ENCODE data around the gene ATG14. TPM values are rescaled to one million over a fixed set of nuclear protein-coding genes. Genes with fewer than 3 reads are reported as not detected.

The ATG14 gene
- total RNA-seq, 2 experiments from 2014 or later = 4.1 to 4.7 TPM

- Histone ChIP-seq H2AFZ (ENCODE audit: low read length) (no peak overlapping the region), H3K4me3 (ENCODE audit: low read depth, low read length, poor library complexity, severe bottlenecking) (no peak overlapping the region), H3K79me2 (ENCODE audit: insufficient read depth, low read depth, low read length) (no peaks in the 10 kb centered on the region), H3K36me3 (ENCODE audit: insufficient read depth, low read length) (peaks cover 34% of the 10 kb centered on the region), H3K4me2 (ENCODE audit: low read length) (no peak overlapping the region), H3K9me3 (ENCODE audit: low read length) (no peaks in the 10 kb centered on the region), H4K20me1 (ENCODE audit: insufficient read depth, low read length) (no peaks in the 10 kb centered on the region), H3K9me2 (ENCODE audit: insufficient read depth, low read length) (no peaks in the 10 kb centered on the region), H3K27ac (ENCODE audit: low read depth, low read length, poor library complexity, severe bottlenecking) (no peak overlapping the region), H3K4me1 (ENCODE audit: insufficient read depth, low read length, poor library complexity, severe bottlenecking) (peaks cover 11% of the 10 kb centered on the region)
- no TSS peak for BruUV-seq (replicated peaks)
- POLR2A ChIA-PET = interaction anchor here (0.9 to 1.1 kb wide), 3 partner anchors 64 to 81 kb away, joined by 3 to 4 read pairs (median 3); no protein-coding TSS in a partner anchor
- DNase-seq (ENCODE audit: low spot score) = no peak
- TF ChIP-seq, protein P1, sequence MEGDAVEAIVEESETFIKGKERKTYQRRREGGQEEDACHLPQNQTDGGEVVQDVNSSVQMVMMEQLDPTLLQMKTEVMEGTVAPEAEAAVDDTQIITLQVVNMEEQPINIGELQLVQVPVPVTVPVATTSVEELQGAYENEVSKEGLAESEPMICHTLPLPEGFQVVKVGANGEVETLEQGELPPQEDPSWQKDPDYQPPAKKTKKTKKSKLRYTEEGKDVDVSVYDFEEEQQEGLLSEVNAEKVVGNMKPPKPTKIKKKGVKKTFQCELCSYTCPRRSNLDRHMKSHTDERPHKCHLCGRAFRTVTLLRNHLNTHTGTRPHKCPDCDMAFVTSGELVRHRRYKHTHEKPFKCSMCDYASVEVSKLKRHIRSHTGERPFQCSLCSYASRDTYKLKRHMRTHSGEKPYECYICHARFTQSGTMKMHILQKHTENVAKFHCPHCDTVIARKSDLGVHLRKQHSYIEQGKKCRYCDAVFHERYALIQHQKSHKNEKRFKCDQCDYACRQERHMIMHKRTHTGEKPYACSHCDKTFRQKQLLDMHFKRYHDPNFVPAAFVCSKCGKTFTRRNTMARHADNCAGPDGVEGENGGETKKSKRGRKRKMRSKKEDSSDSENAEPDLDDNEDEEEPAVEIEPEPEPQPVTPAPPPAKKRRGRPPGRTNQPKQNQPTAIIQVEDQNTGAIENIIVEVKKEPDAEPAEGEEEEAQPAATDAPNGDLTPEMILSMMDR (conservative IDR thresholded peaks at IDR 0.05; ENCODE audit: low read length) = no peak
- no peak for TF ChIP-seq EZH2phosphoT487 (IDR thresholded peaks at IDR 0.05; ENCODE audit: borderline replicate concordance, low read depth, low read length)
- intact Hi-C loops (cut with micrococcal nuclease; ENCODE audit: unreplicated experiment) = loop anchor here (1.0 to 10.0 kb wide), 3 partner anchors 83 to 269 kb away; partner anchors contain the start of gene FBXO34
- CTCF ChIA-PET (ENCODE audit: unreplicated experiment) = interaction anchor here (0.8 to 1.3 kb wide), 3 partner anchors 71 to 140 kb away, joined by 3 to 4 read pairs (median 3); no protein-coding TSS in a partner anchor
These were observed 57.8 kb downstream of the ATG14 start for GRCh38 chr14:55353686-55354467.

- H3K9me3 ChIP-seq (ENCODE audit: low read length) = no peaks in the 10 kb centered on the region
- POLR2A ChIA-PET = interaction anchor here (0.6 kb wide), 1 partner anchor 193 kb away, joined by 3 read pairs; no protein-coding TSS in a partner anchor
- H3K9me2 ChIP-seq (ENCODE audit: insufficient read depth, low read length) = no peaks in the 10 kb centered on the region
- H3K36me3 ChIP-seq (ENCODE audit: insufficient read depth, low read length) = peaks cover 34% of the 10 kb centered on the region
- no TSS peak for BruUV-seq (replicated peaks)
- peaks cover 17% of the 10 kb centered on the region for H3K4me1 ChIP-seq (ENCODE audit: insufficient read depth, low read length, poor library complexity, severe bottlenecking)
- no peak for DNase-seq (ENCODE audit: low spot score)
- no peaks in the 10 kb centered on the region for H3K79me2 ChIP-seq (ENCODE audit: insufficient read depth, low read depth, low read length)
- no peak overlapping the region for H2AFZ ChIP-seq (ENCODE audit: low read length)
- TF ChIP-seq, protein P1 (conservative IDR thresholded peaks at IDR 0.05; ENCODE audit: low read length) = no peak
- no peak for TF ChIP-seq EZH2phosphoT487 (IDR thresholded peaks at IDR 0.05; ENCODE audit: borderline replicate concordance, low read depth, low read length)
- no peak overlapping the region for H3K4me3 ChIP-seq (ENCODE audit: low read depth, low read length, poor library complexity, severe bottlenecking)
- intact Hi-C loops (cut with micrococcal nuclease; ENCODE audit: unreplicated experiment) = loop anchor here (10.0 kb wide), 1 partner anchor 267 kb away; no protein-coding TSS in a partner anchor
- H3K27ac ChIP-seq (ENCODE audit: low read depth, low read length, poor library complexity, severe bottlenecking) = no peak overlapping the region
- no peaks in the 10 kb centered on the region for H4K20me1 ChIP-seq (ENCODE audit: insufficient read depth, low read length)
- no peak overlapping the region for H3K4me2 ChIP-seq (ENCODE audit: low read length)
- CTCF ChIA-PET (ENCODE audit: unreplicated experiment) = no interaction called here
These were observed 59.4 kb downstream of the ATG14 start for GRCh38 chr14:55352201-55352600.

GRCh38 chr14:55351111-55351510, 60.5 kb downstream of the ATG14 start:
- H3K4me1 ChIP-seq (ENCODE audit: insufficient read depth, low read length, poor library complexity, severe bottlenecking) = peaks cover 17% of the 10 kb centered on the region
- intact Hi-C loops (cut with micrococcal nuclease; ENCODE audit: unreplicated experiment) = loop anchor here (10.0 kb wide), 1 partner anchor 266 kb away; no protein-coding TSS in a partner anchor

More at GRCh38 chr14:55351111-55351510, 60.5 kb downstream of the ATG14 start:
- Histone ChIP-seq H4K20me1 (ENCODE audit: insufficient read depth, low read length) (no peaks in the 10 kb centered on the region), H2AFZ (ENCODE audit: low read length) (no peak overlapping the region), H3K27ac (ENCODE audit: low read depth, low read length, poor library complexity, severe bottlenecking) (no peak overlapping the region), H3K9me3 (ENCODE audit: low read length) (no peaks in the 10 kb centered on the region), H3K9me2 (ENCODE audit: insufficient read depth, low read length) (no peaks in the 10 kb centered on the region), H3K79me2 (ENCODE audit: insufficient read depth, low read depth, low read length) (no peaks in the 10 kb centered on the region), H3K4me3 (ENCODE audit: low read depth, low read length, poor library complexity, severe bottlenecking) (no peak overlapping the region), H3K4me2 (ENCODE audit: low read length) (no peak overlapping the region), H3K36me3 (ENCODE audit: insufficient read depth, low read length) (peaks cover 34% of the 10 kb centered on the region)
- ChIA-PET CTCF (ENCODE audit: unreplicated experiment) (no interaction called here), POLR2A (interaction anchor here (0.9 to 2.5 kb wide), 3 partner anchors 73 to 81 kb away, joined by 3 to 11 read pairs (median 9); partner anchors contain the start of gene FBXO34)
- no TSS peak for BruUV-seq (replicated peaks)
- TF ChIP-seq EZH2phosphoT487 (IDR thresholded peaks at IDR 0.05; ENCODE audit: borderline replicate concordance, low read depth, low read length) = no peak
- TF ChIP-seq, protein P1 (conservative IDR thresholded peaks at IDR 0.05; ENCODE audit: low read length) = no peak
- DNase-seq (ENCODE audit: low spot score) = no peak

All from OCI-LY7 (cell line).